Neural progenitor cell (in vitro differentiated cells): Measurements from ENCODE around the gene TLK1. TPM values are rescaled to one million over a fixed set of nuclear protein-coding genes. Genes with fewer than 3 reads are reported as not detected.

Experiments
- DNase-seq: peaks from one replicate; pipeline ENCODE4 v3.0.0-alpha.2; 2016; ENCODE audit warnings: low spot score
- H2AFZ ChIP-seq: fragments of 200-600 bp; sonication (generic); replicated peaks from 2 replicates; pipeline ENCODE4 v1.6.1; 2016; ENCODE audit warnings: antibody characterized with exemption
- H3F3A ChIP-seq: fragments of 200-600 bp; sonication (generic); 2 replicates; pipeline ENCODE4 v1.6.1; 2016; ENCODE audit warnings: antibody characterized with exemption, low read depth
- H3K27ac ChIP-seq: fragments of 200-600 bp; sonication (generic); 2 replicates; pipeline ENCODE4 v1.5.1; 2016; ENCODE audit warnings: mild to moderate bottlenecking
- H3K27me3 ChIP-seq: fragments of 200-600 bp; sonication (generic); 2 replicates; pipeline ENCODE4 v1.6.1; 2016; ENCODE audit warnings: mild to moderate bottlenecking, moderate library complexity
- H3K36me3 ChIP-seq: fragments of 200-600 bp; sonication (generic); 2 replicates; pipeline ENCODE4 v1.5.1; 2016
- H3K4me1 ChIP-seq: fragments of 200-600 bp; sonication (generic); 2 replicates; pipeline ENCODE4 v1.6.1; 2016; ENCODE audit warnings: mixed run types
- H3K4me2 ChIP-seq: fragments of 200-600 bp; sonication (generic); 2 replicates; pipeline ENCODE4 v1.6.1; 2016
- H3K4me3 ChIP-seq: fragments of 200-600 bp; sonication (generic); 2 replicates; pipeline ENCODE4 v1.5.1; 2016
- H3K79me2 ChIP-seq: fragments of 200-600 bp; sonication (generic); 2 replicates; pipeline ENCODE4 v1.6.1; 2016; ENCODE audit warnings: low read depth
- H3K9ac ChIP-seq: fragments of 200-600 bp; sonication (generic); 2 replicates; pipeline ENCODE4 v1.6.1; 2016
- H3K9me3 ChIP-seq: fragments of 200-600 bp; sonication (generic); 2 replicates; pipeline ENCODE4 v1.5.1; 2016; ENCODE audit warnings: low read depth
- H4K20me1 ChIP-seq: fragments of 200-600 bp; sonication (generic); 2 replicates; pipeline ENCODE4 v1.6.1; 2016; ENCODE audit warnings: low read depth
- H3K27ac Mint-ChIP-seq: 3 replicates; pipeline ENCODE4 v1.8.0; 2021; ENCODE audit warnings: mixed read lengths
- H3K27me3 Mint-ChIP-seq: 2 replicates; pipeline ENCODE4 v1.8.0; 2022; ENCODE audit warnings: low read depth, mild to moderate bottlenecking, inconsistent platforms, moderate library complexity, mixed read lengths; ENCODE audit not compliant: insufficient read depth
- H3K36me3 Mint-ChIP-seq: 3 replicates; pipeline ENCODE4 v1.8.0; 2021; ENCODE audit warnings: mixed read lengths
- H3K4me1 Mint-ChIP-seq: 3 replicates; pipeline ENCODE4 v1.8.0; 2021; ENCODE audit warnings: mixed read lengths
- H3K4me3 Mint-ChIP-seq: 3 replicates; pipeline ENCODE4 v1.8.0; 2021; ENCODE audit warnings: mild to moderate bottlenecking, moderate library complexity, mixed read lengths
- H3K9me3 Mint-ChIP-seq: 3 replicates; pipeline ENCODE4 v1.8.0; 2020; ENCODE audit warnings: mixed read lengths
- EZH2 ChIP-seq: fragments of 200-600 bp; sonication (generic); IDR thresholded peaks from 2 replicates; pipeline ENCODE4 v1.6.1; 2017; ENCODE audit warnings: antibody characterized with exemption, mild to moderate bottlenecking, moderate library complexity
- EZH2phosphoT487 ChIP-seq: fragments of 200-600 bp; sonication (generic); IDR thresholded peaks from 2 replicates; pipeline ENCODE4 v1.6.1; 2017; ENCODE audit warnings: antibody characterized with exemption
- total RNA-seq: library from RNA; depleted of rRNA; stranded (reverse); fragments of >200 nt; gene quantifications from 2 replicates; pipeline ENCODE4 v1.2.3, GENCODE V29; 2015; ENCODE audit warnings: low replicate concordance
- TF ChIP-seq, protein P1 (sequence below): fragments of 200-600 bp; sonication (generic); IDR thresholded peaks from 2 replicates; pipeline ENCODE4 v1.5.1; 2017; ENCODE audit warnings: antibody characterized with exemption, mild to moderate bottlenecking

The TLK1 gene
- total RNA-seq, 1 donor from 2014 or later, result 31.1 TPM

DNA sequence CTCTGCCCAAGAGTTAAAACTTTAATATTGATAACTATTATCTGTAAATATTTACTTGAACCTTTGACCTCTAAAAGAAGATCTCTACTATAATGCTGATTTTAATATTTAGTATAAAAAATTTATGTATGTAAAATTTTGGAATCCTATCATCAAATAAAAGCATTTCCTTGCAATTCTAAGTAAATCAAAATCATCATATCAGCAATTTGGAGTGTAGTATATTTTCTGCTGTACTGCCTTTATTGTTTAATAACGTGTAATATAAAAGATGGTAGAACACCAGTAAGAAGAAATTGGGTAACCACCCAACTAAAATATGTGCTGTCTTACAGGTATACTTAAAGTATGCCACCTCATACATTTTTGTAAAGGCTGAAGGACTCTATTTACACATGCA lies 94.6 kb downstream of the TLK1 start:
- peaks cover 4% of the 10 kb centered on the region for H3K27me3 Mint-ChIP-seq
- Histone ChIP-seq H3K4me3 (no peak overlapping the region), H3K9ac (no peak overlapping the region), H3K9me3 (peaks cover 3% of the 10 kb centered on the region), H3F3A (peaks cover 7% of the 10 kb centered on the region), H2AFZ (no peak overlapping the region), H3K27me3 (no peaks in the 10 kb centered on the region), H3K4me1 (no peaks in the 10 kb centered on the region), H3K4me2 (no peak overlapping the region), H3K79me2 (peaks cover 77% of the 10 kb centered on the region), H3K36me3 (peaks cover 10% of the 10 kb centered on the region), H3K27ac (no peak overlapping the region), H4K20me1 (peaks cover 3% of the 10 kb centered on the region)
- no peak overlapping the region for H3K4me3 Mint-ChIP-seq
- TF ChIP-seq EZH2phosphoT487, result no peak
- TF ChIP-seq, protein P1, sequence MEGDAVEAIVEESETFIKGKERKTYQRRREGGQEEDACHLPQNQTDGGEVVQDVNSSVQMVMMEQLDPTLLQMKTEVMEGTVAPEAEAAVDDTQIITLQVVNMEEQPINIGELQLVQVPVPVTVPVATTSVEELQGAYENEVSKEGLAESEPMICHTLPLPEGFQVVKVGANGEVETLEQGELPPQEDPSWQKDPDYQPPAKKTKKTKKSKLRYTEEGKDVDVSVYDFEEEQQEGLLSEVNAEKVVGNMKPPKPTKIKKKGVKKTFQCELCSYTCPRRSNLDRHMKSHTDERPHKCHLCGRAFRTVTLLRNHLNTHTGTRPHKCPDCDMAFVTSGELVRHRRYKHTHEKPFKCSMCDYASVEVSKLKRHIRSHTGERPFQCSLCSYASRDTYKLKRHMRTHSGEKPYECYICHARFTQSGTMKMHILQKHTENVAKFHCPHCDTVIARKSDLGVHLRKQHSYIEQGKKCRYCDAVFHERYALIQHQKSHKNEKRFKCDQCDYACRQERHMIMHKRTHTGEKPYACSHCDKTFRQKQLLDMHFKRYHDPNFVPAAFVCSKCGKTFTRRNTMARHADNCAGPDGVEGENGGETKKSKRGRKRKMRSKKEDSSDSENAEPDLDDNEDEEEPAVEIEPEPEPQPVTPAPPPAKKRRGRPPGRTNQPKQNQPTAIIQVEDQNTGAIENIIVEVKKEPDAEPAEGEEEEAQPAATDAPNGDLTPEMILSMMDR, result no peak
- TF ChIP-seq EZH2, result no peak
- H3K9me3 Mint-ChIP-seq, result peaks cover 5% of the 10 kb centered on the region
- H3K36me3 Mint-ChIP-seq, result peaks cover 26% of the 10 kb centered on the region
- no peak for DNase-seq
- no peak overlapping the region for H3K27ac Mint-ChIP-seq
- H3K4me1 Mint-ChIP-seq, result no peaks in the 10 kb centered on the region

DNA sequence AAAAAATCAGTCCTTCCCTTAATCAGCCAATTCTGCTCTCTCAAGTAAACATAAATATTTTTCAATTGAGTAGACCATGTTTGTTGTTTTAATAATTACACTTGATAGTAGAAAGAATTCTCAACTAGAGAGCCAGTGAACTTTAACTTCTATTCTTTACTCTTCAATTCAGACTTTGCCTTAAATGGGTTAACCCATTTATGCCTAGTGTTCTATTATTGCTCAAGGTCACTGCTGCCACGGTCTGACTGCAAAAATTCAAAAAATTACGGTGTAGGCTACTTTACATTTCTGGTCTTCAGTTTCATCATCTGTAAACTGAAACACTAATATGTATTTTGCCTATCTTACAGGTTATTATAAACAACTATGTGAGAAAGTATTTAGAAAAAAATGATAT lies 103.1 kb downstream of the TLK1 start:
- H4K20me1 ChIP-seq, result no peaks in the 10 kb centered on the region
- no peak overlapping the region for H3K4me3 Mint-ChIP-seq
- no peaks in the 10 kb centered on the region for H3F3A ChIP-seq
- peaks cover 12% of the 10 kb centered on the region for H3K79me2 ChIP-seq
- no peaks in the 10 kb centered on the region for H3K4me1 ChIP-seq
- H3K4me3 ChIP-seq, result no peak overlapping the region
- H3K27me3 ChIP-seq, result no peaks in the 10 kb centered on the region
- peaks cover 58% of the 10 kb centered on the region for H3K36me3 Mint-ChIP-seq
- no peaks in the 10 kb centered on the region for H3K9me3 ChIP-seq
- no peak for DNase-seq
- H3K4me2 ChIP-seq, result no peak overlapping the region
- no peak overlapping the region for H3K27ac ChIP-seq
- H3K9ac ChIP-seq, result no peak overlapping the region
- no peak overlapping the region for H3K27ac Mint-ChIP-seq
- H3K4me1 Mint-ChIP-seq, result no peaks in the 10 kb centered on the region
- H3K9me3 Mint-ChIP-seq, result peaks cover 6% of the 10 kb centered on the region
- no peaks in the 10 kb centered on the region for H3K27me3 Mint-ChIP-seq
- no peak for TF ChIP-seq EZH2
- TF ChIP-seq, protein P1, result no peak
- TF ChIP-seq EZH2phosphoT487, result no peak
- no peak overlapping the region for H2AFZ ChIP-seq
- H3K36me3 ChIP-seq, result peaks cover 51% of the 10 kb centered on the region

DNA sequence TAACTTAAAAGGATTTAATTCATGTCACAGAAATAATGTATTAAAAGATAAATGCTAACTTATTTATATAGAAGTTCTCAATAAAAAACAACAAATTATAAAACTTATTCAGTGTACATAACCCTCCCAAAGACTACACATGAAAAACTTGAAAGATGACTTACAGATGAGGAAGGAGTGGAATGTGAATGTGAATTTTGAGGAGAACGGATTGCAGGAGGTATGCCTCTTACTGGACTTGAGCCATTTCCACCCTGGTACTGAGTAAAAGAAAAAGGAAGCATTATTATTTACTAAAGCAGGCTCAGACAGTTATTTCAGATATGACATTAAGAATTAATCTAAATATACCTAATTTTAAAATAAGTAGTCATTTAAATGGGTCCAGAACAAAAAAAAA lies 104.4 kb downstream of the TLK1 start:
- H3K9me3 ChIP-seq, result no peaks in the 10 kb centered on the region
- H3K4me3 Mint-ChIP-seq, result no peak overlapping the region
- H3K4me3 ChIP-seq, result no peak overlapping the region
- H3K4me1 Mint-ChIP-seq, result no peaks in the 10 kb centered on the region
- TF ChIP-seq, protein P1, result no peak
- no peak for TF ChIP-seq EZH2phosphoT487
- TF ChIP-seq EZH2, result no peak
- H2AFZ ChIP-seq, result no peak overlapping the region
- no peak overlapping the region for H3K27ac Mint-ChIP-seq
- DNase-seq, result no peak
- H3K27me3 Mint-ChIP-seq, result no peaks in the 10 kb centered on the region
- no peak overlapping the region for H3K4me2 ChIP-seq
- no peaks in the 10 kb centered on the region for H3K27me3 ChIP-seq
- no peaks in the 10 kb centered on the region for H4K20me1 ChIP-seq
- H3F3A ChIP-seq, result no peaks in the 10 kb centered on the region
- H3K79me2 ChIP-seq, result no peaks in the 10 kb centered on the region
- no peak overlapping the region for H3K9ac ChIP-seq
- H3K4me1 ChIP-seq, result no peaks in the 10 kb centered on the region
- H3K9me3 Mint-ChIP-seq, result peaks cover 3% of the 10 kb centered on the region
- H3K36me3 Mint-ChIP-seq, result peaks cover 63% of the 10 kb centered on the region
- H3K27ac ChIP-seq, result no peak overlapping the region
- peaks cover 51% of the 10 kb centered on the region for H3K36me3 ChIP-seq
